GM12892 (cell line): Measurements from ENCODE around the gene ATP6V0C.

Experiments
- POLR2A ChIP-seq: IDR thresholded peaks from 2 replicates; pipeline ENCODE4 v1.6.1; 2011; ENCODE audit warnings: low read depth, low read length, control low read depth
- POLR2AphosphoS5 ChIP-seq: IDR thresholded peaks from 2 replicates; pipeline ENCODE4 v1.6.1; 2011; ENCODE audit warnings: low read depth, low read length, control low read depth
- TAF1 ChIP-seq: IDR thresholded peaks from 2 replicates; pipeline ENCODE4 v1.6.1; 2011; ENCODE audit warnings: low read depth, mild to moderate bottlenecking, control low read depth, low read length, borderline replicate concordance

GRCh38 chr16:2482249-2482648 lies 31.5 kb upstream of the ATP6V0C start:
- no peak for TF ChIP-seq POLR2A
- no peak for TF ChIP-seq POLR2AphosphoS5
- TF ChIP-seq TAF1 = no peak
